Measurements from ENCODE around the gene BZW1.

BZW1 gene

GRCh38 chr2:200843993-200844948 is 32.6 kb downstream of the BZW1 start:
- DNase-seq: no peak

- no peak for DNase-seq
Observed at GRCh38 chr2:200845194-200845593, 33.5 kb downstream of the BZW1 start.

- DNase-seq: no peak
Observed at GRCh38 chr2:200845669-200846325, 34.1 kb downstream of the BZW1 start.

GRCh38 chr2:200847269-200847668 is 35.6 kb downstream of the BZW1 start:
- no peak for DNase-seq

- no peak for DNase-seq
Observed at GRCh38 chr2:200847939-200848338, 36.2 kb downstream of the BZW1 start.

- no peak for DNase-seq
Observed at GRCh38 chr2:200850512-200851256, 39.0 kb downstream of the BZW1 start.

- DNase-seq: no peak
Observed at GRCh38 chr2:200851398-200852248, 39.9 kb downstream of the BZW1 start.

- no peak for DNase-seq
Observed at GRCh38 chr2:200852605-200853004, 40.9 kb downstream of the BZW1 start.

GRCh38 chr2:200856806-200857205 is 45.1 kb downstream of the BZW1 start:
- DNase-seq: no peak

GRCh38 chr2:200860092-200860795 is 48.5 kb downstream of the BZW1 start:
- no peak for DNase-seq

GRCh38 chr2:200861617-200862155 is 50.0 kb downstream of the BZW1 start:
- no peak for DNase-seq

GRCh38 chr2:200862532-200863000 is 50.9 kb downstream of the BZW1 start:
- no peak for DNase-seq

- DNase-seq: peak in 1 of 2 donors; percentile 32
Observed at GRCh38 chr2:200863782-200864175, 52.1 kb downstream of the BZW1 start.

GRCh38 chr2:200864176-200865034 is 52.7 kb downstream of the BZW1 start, which contains the start of gene CLK1:
Gene CLK1, minus strand, starts transcription at chr2:200864658. Its CDS starts 2,796 bp downstream, at chr2:200861862.
- DNase-seq: peak; percentile 84 to 91

GRCh38 chr2:200869014-200869413 is 57.3 kb downstream of the BZW1 start:
- DNase-seq: no peak

GRCh38 chr2:200871151-200871550 is 59.4 kb downstream of the BZW1 start:
- no peak for DNase-seq

- DNase-seq: no peak
Observed at GRCh38 chr2:200873560-200873959, 61.9 kb downstream of the BZW1 start.

Data from bone marrow (tissue), 2 donors.